Measurements from ENCODE around the gene SAMD9L. TPM values are rescaled to one million over a fixed set of nuclear protein-coding genes. Genes with fewer than 3 reads are reported as not detected.

The SAMD9L gene
- total and polyA plus RNA-seq, 2 of the 4 experiments (the other 2 are of a cell fraction), result 1.9 to 4.1 TPM

GRCh38 chr7:93175219-93175618, 27.0 kb upstream of the SAMD9L start:
- Histone ChIP-seq H4K5ac (ENCODE audit: low read depth, low read length) (no peak overlapping the region), H2BK15ac (ENCODE audit: low read depth, low read length) (no peak overlapping the region), H2BK20ac (ENCODE audit: low read depth, low read length) (no peak overlapping the region), H2BK5ac (ENCODE audit: low read depth, low read length, poor library complexity, severe bottlenecking) (no peak overlapping the region), H2AFZ (replicated peaks; ENCODE audit: low read length, poor library complexity) (no peak overlapping the region), H2AK5ac (ENCODE audit: low read depth, low read length) (no peak overlapping the region), H3K4me1 (ENCODE audit: control insufficient read depth, insufficient read depth, low read length) (no peaks in the 10 kb centered on the region), H3K18ac (ENCODE audit: low read depth, low read length) (no peak overlapping the region), H3K23ac (ENCODE audit: low read depth, low read length) (no peak overlapping the region), H3K27ac (ENCODE audit: insufficient read depth, low read length) (no peak overlapping the region), H3K14ac (replicated peaks; ENCODE audit: low read depth, low read length) (no peak overlapping the region), H3K9me3 (ENCODE audit: control insufficient read depth, insufficient read depth, low read length) (peaks cover 13% of the 10 kb centered on the region), H3K4me2 (ENCODE audit: low read depth, low read length) (no peak overlapping the region), H3K4me3 (ENCODE audit: insufficient read depth, low read depth, low read length) (no peak overlapping the region), H3K9me1 (ENCODE audit: insufficient read depth, low read length) (no peaks in the 10 kb centered on the region), H4K20me1 (ENCODE audit: insufficient read depth, low read length) (no peaks in the 10 kb centered on the region), H2BK120ac (ENCODE audit: low read depth, low read length) (no peak overlapping the region), H3K4ac (ENCODE audit: low read depth, low read length) (no peak overlapping the region), H4K91ac (ENCODE audit: insufficient read depth, low read depth, low read length) (no peak overlapping the region), H3K9ac (ENCODE audit: low read depth, low read length) (no peak overlapping the region), H4K8ac (ENCODE audit: low read depth in 2 of 2, low read length in 2 of 2) (no peak overlapping the region), H3K36me3 (ENCODE audit: control insufficient read depth, insufficient read depth, low read length) (no peaks in the 10 kb centered on the region), H3K79me1 (ENCODE audit: low read depth in 1 of 2, low read length in 2 of 2) (no peaks in the 10 kb centered on the region), H3K56ac (ENCODE audit: extremely low read depth, insufficient read depth, low read length) (no peak overlapping the region), H2AK9ac (replicated peaks; ENCODE audit: low read depth, low read length, poor library complexity) (no peak overlapping the region), H3K27me3 (ENCODE audit: control insufficient read depth, insufficient read depth, low read length) (peaks cover 9% of the 10 kb centered on the region)
- no peak for TF ChIP-seq BHLHE40 (IDR thresholded peaks at IDR 0.05; ENCODE audit: low read depth, low read length)
- no peak for TF ChIP-seq CTCF (conservative IDR thresholded peaks at IDR 0.05; ENCODE audit: low read depth, low read length)
- TF ChIP-seq CHD1 (IDR thresholded peaks at IDR 0.05; ENCODE audit: low read depth, low read length), result no peak
- no peak for TF ChIP-seq MAZ (IDR thresholded peaks at IDR 0.05; ENCODE audit: borderline replicate concordance, low read depth, low read length)
- no peak for TF ChIP-seq USF2 (IDR thresholded peaks at IDR 0.05; ENCODE audit: low read depth, low read length)
- TF ChIP-seq ELK1 (IDR thresholded peaks at IDR 0.05; ENCODE audit: borderline replicate concordance, low read depth, low read length), result no peak
- no peak for TF ChIP-seq FOS (IDR thresholded peaks at IDR 0.05; ENCODE audit: low read depth, low read length)
- ATAC-seq (ENCODE audit: low read depth) (no peak), DNase-seq (no peak)
- ChIA-PET CTCF (no interaction called here), POLR2A (ENCODE audit: unreplicated experiment) (interaction anchor here (0.7 kb wide), 1 partner anchor 57 kb away, joined by 7 read pairs; the partner anchor contains the start of gene SAMD9)
- WGBS, 2 experiments (ENCODE audit: extremely low coverage in 2 of 2, insufficient read length in 1 of 2), result no CpG with 5 or more reads among the region's 2 CpGs
- intact Hi-C loops (cut with micrococcal nuclease) (loop anchor here (5.0 to 10.0 kb wide), 2 partner anchors 52 to 1050 kb away; partner anchors contain the start of gene HEPACAM2), dilution Hi-C loops (cut with HindIII; ENCODE audit: low sequenced_read_pairs, unreplicated experiment) (no loop called here), in situ Hi-C loops (cut with MboI; ENCODE audit: low sequenced_read_pairs) (no loop called here)
- no TSS peak for BruUV-seq (replicated peaks)

All from IMR-90 (cell line).